OCI-M1 (cell line): ENCODE measurements around the gene ALAS1.
A peak's percentile ranks its signal among the peaks of the same experiment; 100 is the strongest.

ENCODE experiments used
- DNase-seq: peaks from one replicate; lab custom pipeline; 2025; lab: John Stamatoyannopoulos, UW

The ALAS1 gene

DNA sequence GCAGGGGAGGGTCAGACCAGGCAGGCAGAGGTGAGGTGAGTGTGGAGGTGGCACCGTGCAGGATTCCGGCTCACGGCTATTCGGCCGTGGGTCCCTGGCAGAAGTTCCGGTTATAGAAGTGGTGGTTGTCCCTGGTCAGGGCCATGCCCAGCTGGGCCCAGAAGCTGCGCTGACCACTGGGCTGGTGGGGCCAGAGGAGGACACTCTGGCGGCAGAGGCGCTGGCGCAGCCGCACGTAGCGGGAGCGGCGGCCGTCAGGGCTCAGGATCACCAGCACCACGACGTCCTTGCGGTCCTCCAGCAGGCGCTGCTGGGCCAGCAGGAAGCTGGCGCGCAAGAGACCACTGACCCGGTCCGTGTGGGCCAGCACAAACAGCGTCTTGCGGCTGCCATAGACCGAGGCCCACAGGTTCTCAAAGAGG, 23.2 kb downstream of the ALAS1 start:
- no peak for DNase-seq

DNA sequence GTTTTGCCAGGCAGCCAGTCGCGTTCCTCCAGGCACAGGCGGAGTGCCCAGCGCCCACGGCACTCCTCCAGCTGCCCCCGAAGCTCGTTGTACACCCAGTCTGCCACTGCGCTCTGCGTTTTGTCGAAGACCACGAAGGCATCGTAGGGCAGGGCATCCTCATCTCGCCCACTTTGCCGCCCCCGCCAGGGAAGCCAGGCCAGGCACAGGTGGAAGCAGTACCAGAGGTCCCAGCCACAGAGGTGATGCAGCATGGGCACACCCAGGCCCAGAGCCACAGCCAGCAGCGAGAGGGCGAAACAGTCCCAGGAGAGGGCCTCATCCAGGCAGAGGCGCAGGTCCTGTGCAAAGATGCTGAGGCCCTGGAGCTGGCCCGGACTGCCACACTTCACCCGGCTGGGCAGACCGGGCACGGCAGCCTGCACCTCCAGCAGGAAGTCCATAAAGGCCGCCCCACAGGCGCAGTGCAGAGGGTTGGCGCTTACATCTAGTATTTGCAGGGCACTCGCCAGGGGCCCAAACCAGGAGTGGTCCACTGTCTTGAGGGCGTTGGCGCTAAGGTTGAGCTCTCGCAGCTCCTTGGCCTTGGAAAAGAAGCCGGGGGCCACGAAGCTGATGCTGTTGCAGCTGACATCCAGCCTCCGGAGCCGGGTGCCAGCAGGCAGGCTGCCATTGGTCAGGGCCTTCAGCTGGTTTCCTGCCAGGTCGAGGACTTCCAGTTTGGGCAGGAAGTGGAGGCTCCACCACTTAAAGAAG, 23.8 kb downstream of the ALAS1 start:
- DNase-seq = no peak

DNA sequence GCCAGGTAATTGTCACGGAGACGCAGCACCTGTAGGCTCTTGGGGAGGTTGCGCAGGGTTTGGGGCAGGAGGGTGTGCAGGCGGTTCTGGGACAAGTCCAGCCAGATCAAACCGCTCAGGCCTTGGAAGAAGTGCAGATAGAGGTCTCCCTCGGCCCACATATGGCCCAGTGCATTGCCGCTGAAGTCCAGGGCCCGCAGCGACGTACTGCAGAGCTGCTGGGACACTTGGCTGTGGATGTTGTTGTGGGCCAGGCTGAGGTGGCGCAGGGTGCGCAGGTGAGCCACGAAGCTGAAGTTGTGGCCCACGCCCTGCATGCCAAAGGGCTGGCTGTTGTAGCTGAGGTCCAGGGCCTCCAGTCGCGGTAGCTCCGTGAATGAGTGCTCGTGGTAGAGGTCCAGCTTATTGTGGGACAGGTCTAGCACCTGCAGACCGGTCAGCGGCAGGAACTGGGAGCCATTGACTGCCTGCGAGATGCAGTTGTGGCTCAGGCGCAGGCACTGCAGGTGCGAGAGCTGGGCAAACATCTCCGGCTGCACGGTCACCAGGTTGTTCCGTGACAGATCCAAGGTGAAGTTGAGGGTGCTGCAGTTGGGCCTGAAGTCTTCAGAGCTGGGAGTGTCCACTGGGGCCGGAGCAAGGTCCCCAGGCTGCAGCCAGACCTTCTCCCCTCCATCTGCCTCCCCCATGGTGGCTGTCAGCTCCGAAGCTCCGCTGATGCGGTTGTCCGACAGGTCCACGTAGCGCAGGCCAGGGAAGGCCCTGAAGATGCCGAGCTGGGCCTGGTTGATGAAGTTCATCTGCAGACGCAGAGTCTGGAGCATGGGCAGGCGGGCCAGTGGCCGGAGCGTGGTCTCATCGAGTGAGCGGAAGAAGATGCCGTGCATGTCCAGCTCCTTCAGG, 24.6 kb downstream of the ALAS1 start:
- no peak for DNase-seq

DNA sequence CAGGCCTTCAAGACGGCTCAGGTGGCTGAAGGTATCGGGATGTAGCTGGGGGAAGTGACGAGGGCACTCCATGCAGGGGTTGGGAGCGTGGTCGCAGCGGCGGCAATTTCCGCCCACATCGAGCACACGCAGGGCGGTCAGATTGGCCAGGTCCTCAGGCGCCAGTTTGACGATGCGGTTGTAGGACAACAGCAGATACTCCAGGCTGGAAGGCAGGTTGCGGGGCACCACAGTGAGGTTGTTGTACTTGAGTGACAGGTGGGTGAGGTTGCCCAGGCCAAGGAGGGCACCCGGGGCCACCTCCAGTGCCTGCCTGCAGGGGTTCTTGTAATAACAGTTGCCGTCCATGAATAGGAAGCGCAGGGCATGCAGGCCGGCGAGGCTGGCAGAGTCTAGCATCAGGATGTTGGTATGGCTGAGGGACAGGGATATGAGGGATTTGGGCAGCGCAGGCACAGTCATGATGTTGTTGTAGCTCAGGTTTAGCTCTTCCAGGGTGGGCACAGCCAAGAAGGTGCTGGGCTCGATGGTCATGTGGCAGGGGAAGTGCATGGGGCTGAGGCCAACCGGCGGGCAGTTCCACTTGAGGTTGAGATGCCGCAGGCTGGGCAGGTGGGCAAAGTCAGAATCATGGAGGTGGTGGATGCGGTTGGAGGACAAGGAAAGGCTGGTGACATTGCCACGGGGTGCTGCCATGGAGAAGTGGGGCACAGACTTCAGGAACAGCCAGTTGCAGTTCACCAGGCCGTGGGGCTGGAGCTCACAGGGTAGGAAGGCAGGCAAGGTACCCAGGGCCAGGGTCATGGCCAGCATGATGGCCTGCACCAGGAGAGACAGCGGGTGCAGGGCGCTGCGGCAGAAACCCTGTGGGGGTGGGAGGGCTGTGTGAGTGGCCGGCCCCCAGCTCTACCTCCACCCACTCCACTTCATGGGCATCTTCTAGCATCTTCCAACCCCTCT, 25.8 kb downstream of the ALAS1 start:
- no peak for DNase-seq

- peak; percentile 69 for DNase-seq
Measured at GRCh38 chr3:52225452-52226228, 27.7 kb downstream of the ALAS1 start, which contains the start of gene TLR9. TLR9 (minus strand) TSS chr3:52225645; CDS start chr3:52225529, 116 bp downstream.

DNA sequence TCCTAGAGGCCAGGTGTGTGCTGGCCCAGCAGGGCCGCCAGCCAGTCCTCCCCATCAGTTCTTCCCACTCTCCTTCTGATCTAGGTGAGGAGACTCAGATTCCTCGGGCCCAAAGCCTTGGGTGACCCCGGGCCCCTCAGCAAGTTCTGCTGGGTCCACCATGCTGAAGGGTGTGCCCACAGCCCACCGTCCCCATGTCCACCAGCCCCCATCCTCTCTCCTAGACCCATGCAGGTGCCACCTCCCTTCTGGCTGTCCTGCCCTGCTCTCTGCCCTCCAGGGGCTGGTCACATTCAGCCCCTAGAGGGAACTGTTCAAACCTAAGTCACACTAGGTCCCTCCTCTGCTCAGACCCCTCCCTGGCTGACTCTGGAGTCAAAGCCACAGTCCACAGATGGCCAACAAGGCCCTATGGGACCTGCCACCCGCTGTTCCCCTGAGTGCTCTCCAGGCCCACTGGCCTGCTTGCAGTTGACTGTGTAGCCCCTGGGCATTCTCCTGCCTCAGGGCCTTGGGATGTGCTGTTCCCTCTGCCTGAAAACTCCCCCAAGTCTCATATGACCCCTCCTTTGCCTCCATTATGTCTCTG, 28.4 kb downstream of the ALAS1 start:
- DNase-seq = no peak

DNA sequence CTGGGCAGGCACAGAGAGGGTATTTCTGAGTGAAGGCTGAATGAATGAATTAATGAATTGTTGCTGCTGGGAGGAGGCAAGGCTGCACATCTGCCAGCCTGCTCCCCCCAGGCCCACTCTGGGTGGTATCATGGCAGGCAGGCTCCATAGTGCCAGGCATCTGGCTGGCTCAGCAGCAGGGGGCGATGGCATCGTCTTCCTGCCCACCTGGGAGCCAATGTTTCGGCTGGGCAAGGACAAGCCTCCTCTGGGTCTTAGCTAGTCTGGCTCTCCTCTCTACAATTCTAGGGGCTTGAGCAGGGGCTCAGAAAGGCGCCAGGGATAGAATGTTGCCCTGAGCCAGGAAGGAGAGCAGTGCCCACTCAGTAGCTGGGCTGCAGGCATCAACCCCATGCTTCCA, 29.2 kb downstream of the ALAS1 start:
- DNase-seq = no peak

DNA sequence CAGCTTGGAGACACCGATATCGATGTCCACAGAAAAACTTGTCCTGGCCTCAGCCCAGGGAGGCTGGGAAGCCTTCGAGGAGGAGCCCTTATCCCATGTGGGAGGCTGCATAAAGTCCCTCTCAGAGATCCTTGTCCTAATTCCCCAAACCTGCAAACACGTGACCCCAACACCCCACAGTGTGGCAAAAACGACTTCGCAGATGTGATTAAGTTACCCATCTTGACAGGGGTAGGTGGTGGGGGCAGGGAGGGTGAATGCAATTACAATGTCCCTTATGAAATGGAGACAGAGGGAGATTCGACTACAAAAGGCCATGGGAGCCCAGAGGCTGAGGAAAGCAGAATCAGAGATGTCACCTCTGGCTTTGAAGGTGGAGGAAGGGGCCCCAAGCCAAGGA, 29.8 kb downstream of the ALAS1 start:
- DNase-seq = no peak

- no peak for DNase-seq
Measured at GRCh38 chr3:52228266-52228665, 30.3 kb downstream of the ALAS1 start.

- DNase-seq = no peak
Measured at GRCh38 chr3:52228751-52229291, 30.9 kb downstream of the ALAS1 start.

- no peak for DNase-seq
Measured at GRCh38 chr3:52229656-52230055, 31.7 kb downstream of the ALAS1 start.

DNA sequence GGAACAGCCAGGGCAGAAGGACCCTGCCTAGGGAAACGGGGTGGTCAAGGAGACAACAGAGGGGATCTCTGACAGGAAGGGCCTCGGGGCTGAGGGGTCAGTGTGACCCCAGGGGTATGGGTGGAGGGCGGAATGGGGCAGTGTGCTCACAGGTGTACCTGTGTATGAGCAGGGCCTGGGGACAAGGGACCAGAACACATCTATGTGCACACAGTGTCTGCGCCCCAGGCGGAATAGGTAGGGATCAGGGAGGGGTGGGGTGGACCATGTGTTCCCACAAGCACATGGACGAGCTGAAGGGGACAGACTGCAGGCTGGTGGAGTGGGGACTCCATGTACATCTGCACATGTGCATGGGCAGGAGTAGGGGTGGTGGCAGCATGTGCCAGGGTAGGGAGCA, 32.5 kb downstream of the ALAS1 start:
- no peak for DNase-seq

DNA sequence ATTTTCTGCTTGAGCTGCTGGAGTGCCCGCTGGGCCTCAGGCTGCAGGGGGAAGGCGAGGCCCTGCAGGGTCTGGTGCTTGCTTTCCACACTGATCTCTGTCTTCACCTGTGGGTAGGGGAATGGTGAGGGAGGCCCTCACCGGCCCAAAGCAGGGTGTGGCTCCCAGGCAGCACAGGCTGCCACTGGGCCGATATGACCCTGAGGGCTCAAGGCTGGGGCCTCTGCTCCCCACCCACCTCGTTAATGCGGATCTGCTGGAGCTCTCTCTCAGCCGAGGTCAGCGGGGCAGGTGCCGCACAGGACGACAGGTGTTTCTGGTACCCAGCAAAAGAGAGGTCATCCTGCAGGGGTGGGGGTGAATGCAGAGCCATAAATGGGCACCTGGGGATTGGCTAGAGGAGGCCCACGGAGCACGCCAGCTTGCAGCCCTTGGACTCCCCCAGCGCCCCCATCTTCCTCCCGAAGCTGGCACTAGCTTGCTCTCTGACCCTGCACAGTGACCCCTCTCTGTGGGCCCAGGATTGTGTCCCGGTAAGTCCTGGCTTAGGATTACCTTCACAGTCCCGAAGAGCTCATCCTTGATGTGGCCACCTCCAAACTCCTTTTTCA, 33.0 kb downstream of the ALAS1 start:
- no peak for DNase-seq

DNA sequence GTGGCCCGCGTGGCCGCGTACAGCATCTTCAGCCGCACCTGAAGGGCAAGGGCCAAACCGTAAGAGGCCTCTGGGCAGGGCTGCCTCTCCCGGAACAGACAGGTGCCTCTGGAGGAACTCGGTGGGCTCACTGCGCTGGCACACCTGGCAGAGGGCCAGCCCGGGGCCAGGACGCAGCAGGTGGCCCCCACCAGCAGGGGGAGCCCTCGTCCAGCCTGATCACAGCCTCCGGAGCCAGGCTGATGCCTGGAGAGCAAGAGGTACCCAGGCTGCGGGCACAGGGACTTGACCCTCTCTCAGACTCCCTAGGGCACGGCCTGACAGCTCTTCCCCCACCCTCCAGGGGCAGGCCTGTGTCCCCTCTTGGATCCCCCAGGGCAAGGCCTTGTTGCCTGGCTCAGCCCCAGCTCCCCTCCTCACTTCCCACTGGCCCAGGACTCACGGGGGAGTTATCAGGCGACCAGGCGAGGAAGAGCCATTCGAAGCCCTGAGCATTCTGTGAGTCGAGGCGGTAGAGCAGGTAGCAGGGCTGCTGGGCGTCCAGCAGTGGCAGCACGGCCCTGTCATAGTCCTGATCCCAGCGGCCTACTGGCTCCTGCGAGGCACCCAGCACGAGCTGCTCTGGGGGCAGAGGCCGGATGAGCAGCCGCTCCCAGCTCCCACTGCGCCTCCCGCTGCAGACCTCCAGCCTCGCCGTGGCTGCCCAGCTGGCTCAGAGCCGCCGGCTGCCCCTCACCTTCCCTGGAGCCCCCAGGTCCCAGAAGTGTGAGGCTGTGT, 33.7 kb downstream of the ALAS1 start:
- peak; percentile 68 for DNase-seq

- no peak for DNase-seq
Measured at GRCh38 chr3:52232279-52233107, 34.5 kb downstream of the ALAS1 start.

DNA sequence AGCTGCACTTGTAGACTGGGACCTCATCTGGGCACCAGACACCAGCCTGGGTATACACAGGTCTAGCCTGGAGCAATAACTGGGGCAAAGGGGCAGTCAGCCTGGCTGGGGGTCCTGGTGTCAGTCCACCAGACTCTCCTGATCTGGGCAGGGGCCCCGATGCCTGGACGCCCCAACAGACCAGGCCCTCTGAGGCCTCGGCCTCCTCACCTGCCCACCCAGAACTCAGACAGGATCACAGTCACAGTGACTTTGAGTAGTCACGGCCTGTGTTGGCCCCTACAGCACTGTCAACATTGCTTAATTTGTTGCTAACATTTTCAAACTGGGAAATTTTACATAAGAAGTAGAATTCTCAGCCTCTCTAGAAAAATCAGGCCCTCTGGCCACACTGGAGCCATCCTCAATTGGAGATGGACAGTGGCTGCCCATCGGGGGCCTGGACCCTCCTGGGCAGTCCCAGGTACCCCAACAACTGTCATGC, 35.2 kb downstream of the ALAS1 start:
- DNase-seq = no peak

DNA sequence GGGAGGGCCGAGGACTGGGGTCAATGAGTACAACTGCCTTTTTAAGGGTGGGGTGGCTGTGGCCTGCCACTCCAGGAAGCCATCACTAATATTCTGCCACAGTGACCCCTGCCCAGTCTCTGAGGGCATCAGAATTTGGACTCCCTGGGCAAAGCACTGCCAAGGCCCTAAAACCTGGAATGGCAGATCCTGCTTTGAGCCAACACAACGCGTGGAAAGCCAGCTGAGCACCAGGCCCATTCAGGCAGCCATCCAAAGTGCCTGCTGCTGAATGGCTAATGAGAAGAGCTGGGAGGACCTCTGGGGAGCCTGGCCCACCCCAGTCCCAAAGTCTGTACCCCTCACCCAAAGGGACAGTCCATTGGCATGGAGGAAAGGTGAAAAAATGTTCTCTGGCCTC, 36.0 kb downstream of the ALAS1 start:
- DNase-seq = no peak
